MM.1S (cell line): ENCODE measurements around the gene PHF21A.

ENCODE experiments used
- EZH2phosphoT487 ChIP-seq: fragments of 300-600 bp; sonication (generic); IDR thresholded peaks from 2 replicates; pipeline ENCODE4 v1.6.1; 2018; ENCODE audit warnings: antibody characterized with exemption, low read length
- TF ChIP-seq, protein P1 (sequence below): fragments of 300-600 bp; sonication (generic); IDR thresholded peaks from 2 replicates; pipeline ENCODE4 v1.5.1; 2016; ENCODE audit warnings: antibody characterized with exemption, low read length, mixed read lengths

DNA sequence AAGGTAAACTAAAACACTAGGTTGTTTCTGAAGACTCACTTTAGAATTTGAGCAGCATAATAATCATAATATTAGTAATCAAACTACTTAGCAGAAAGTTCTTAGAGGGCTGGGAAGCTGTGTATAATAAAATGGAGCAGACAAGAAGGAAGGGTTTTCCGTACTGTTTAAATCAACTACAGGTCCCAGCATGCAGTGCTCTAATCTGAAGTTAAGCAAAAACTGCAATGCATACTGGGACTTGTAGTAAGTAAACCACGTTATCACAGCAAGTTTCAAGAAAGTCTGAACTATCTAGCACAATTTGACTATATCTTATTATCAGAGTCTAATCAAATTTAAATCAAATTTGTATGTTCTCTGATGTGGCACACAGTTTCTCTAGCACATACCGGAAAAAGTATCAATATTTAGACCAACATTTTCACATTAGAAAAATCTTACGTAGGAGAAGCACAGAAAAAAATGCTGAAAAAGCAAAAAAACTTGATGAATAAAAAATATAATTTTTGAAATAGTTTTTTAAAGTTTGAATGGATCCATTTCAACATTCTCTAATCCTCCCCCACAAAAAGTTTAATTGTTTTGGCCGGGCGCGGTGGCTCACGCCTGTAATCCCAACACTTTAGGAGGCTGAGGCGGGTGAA is 8.2 kb downstream of the PHF21A start:
- TF ChIP-seq, protein P1, sequence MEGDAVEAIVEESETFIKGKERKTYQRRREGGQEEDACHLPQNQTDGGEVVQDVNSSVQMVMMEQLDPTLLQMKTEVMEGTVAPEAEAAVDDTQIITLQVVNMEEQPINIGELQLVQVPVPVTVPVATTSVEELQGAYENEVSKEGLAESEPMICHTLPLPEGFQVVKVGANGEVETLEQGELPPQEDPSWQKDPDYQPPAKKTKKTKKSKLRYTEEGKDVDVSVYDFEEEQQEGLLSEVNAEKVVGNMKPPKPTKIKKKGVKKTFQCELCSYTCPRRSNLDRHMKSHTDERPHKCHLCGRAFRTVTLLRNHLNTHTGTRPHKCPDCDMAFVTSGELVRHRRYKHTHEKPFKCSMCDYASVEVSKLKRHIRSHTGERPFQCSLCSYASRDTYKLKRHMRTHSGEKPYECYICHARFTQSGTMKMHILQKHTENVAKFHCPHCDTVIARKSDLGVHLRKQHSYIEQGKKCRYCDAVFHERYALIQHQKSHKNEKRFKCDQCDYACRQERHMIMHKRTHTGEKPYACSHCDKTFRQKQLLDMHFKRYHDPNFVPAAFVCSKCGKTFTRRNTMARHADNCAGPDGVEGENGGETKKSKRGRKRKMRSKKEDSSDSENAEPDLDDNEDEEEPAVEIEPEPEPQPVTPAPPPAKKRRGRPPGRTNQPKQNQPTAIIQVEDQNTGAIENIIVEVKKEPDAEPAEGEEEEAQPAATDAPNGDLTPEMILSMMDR: no peak
- no peak for TF ChIP-seq EZH2phosphoT487
